DMS79 treated with DMSO at 0.1 percent for 48 hours (cell line): Measurements from ENCODE around the gene PRDM15.
"Not testable (repeated sequence)": the region's sequence is repeated elsewhere in the genome, so short reads cannot be mapped to it uniquely, and the experiment has no call there.

ENCODE experiments used
- DNase-seq: peaks from one replicate; lab custom pipeline; 2025; lab: John Stamatoyannopoulos, UW

The PRDM15 gene

DNA sequence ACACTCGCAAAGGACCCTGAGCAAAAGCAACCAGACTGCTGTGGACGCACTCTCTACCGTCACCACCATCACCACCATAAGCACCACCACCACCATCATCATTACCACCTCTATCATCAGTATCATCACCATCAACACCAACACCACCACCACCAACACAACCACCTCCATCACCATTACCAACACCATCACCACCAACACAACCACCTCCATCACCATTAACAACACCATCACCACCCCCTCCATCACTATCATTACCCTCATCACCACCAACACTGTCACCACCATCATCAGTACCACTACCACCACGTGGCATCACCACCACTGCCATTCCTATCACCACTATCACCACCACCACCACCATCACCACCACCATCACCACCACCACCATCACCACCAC lies 73.5 kb downstream of the PRDM15 start:
- DNase-seq: no peak

DNA sequence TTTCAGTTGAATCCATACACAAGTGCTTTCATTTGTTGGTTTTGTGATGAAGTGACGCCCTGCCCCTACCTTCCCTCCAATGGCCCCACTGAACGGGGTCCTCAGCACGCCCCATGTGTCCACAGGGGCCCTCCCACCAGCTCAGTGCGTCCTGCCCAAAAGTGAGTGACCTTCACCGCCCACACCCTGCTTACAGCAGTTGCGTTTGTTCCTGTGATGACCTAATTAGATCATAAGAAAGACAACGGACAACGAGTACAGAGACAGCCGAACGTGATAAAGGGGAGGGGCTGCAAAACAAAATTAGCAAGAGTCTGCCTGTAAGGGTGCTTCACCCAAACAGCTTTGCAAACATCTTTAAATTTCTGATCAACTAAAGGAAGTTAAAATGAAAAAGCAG lies 74.1 kb downstream of the PRDM15 start:
- DNase-seq: no peak

DNA sequence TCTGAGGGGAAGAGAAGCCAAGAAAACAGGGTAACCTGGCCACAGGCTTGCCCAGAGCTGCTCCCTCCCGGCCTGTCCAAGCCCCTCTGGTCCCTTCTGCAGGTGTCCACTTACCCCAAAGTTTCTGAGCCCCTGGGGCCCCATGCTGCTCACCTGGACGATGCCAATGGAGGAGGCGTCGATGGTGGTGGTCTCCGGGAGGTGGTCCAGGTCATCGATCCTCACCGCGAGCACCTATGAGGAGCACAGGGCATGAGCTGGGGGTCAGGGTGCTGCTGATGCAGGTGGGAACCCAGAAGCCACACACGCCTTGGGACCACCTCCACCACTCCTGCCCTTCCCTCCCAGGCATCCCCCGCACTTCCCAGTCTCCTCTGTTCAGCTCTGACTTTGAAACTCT lies 74.8 kb downstream of the PRDM15 start:
- DNase-seq: no peak

DNA sequence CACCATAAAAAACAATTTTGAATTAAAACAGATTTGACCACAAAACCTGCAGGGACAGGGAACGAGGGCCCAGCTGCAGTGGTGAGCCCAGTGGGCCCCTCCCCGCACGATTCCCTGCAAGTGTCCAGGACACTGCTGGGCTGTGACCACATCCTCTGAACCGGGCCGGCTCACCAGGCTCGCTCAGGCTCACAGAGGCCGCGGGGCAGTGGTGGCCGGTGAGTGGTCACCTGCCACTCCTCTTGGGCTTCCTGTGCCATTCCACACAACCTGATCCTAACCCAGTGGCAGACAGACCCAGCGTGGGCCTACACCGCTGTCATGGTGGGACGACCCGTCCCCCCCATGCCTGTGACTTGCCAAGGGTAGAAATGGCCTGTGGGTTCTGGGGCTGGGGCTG lies 75.8 kb downstream of the PRDM15 start:
- DNase-seq: no peak

DNA sequence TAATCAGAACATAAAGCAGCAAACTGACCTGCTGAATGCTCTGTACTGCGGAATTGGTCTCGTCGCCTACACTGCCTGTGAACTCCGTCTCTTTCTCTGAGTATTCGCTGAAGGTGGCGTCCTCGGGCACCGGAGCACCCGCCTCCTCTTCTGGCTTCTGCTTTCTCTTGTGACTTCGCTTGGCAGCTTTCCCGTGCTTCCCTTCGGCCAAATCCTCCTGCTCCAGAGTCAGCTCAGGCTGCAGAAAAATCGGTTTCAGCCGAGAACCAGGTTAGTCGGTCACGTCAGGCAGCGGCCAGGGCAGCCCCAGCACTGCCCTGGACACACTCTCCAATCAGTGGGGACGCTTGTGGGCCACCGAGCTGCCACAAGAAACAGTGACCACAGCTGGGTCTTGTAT lies 76.5 kb downstream of the PRDM15 start:
- DNase-seq: no peak

DNA sequence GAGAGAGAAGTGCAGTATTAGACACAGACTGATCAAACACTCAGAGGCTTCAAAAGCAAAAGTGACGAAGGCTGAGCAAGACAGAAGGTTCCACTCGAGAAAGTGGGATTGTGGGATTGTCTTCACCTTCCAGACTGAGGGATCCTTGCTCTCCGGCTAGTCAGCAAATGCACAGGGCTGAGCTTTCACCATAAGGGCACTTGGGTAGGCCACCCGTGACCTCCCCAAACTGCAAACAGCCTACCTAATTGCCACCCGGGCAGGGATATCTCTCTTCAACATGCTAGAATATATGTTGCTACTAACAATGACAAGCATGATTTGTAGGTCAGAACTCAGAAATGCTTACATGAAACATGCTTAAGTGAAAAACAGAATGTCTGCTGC lies 77.0 kb downstream of the PRDM15 start:
- no peak for DNase-seq

DNA sequence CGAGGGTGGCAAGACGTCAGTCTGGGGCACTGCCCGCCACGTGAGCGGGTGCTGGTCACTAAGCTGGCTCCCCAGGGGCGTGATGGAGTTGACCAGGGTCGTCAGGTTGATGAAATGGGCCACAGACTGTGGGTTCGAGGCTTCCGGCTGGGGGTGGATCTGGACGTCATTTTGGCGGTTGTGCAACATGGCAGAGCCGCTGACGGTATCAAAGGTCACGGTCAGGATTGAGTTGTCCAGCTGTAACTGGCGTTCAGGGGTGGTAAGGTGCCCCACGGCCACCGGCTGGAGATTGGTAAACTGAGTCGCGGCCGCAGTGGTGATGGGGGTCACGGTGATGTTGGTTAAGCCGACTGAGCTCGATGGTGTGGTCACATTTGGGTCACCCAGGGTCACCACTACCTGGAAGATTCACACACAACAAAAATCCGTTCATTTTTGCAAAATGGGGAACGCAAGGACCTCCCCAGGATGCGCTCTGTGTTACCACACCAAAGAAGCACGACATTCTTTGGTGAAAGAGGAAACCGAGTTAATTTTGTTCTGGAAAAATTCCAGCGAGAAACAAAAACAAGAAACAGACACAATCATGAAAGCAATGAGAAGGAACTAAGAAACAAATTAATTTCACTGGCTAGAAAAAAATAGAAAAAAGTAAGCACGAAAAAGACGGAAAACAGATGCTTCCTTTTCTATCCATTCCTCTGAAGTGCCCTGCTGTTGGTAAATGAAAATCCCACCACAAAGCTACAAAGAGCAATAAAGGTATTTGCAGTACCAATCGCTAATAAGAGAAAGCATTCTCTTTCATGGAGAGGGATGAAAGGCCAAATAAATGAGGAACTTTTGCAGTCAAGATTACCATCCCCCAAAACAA lies 77.6 kb downstream of the PRDM15 start:
- no peak for DNase-seq

DNA sequence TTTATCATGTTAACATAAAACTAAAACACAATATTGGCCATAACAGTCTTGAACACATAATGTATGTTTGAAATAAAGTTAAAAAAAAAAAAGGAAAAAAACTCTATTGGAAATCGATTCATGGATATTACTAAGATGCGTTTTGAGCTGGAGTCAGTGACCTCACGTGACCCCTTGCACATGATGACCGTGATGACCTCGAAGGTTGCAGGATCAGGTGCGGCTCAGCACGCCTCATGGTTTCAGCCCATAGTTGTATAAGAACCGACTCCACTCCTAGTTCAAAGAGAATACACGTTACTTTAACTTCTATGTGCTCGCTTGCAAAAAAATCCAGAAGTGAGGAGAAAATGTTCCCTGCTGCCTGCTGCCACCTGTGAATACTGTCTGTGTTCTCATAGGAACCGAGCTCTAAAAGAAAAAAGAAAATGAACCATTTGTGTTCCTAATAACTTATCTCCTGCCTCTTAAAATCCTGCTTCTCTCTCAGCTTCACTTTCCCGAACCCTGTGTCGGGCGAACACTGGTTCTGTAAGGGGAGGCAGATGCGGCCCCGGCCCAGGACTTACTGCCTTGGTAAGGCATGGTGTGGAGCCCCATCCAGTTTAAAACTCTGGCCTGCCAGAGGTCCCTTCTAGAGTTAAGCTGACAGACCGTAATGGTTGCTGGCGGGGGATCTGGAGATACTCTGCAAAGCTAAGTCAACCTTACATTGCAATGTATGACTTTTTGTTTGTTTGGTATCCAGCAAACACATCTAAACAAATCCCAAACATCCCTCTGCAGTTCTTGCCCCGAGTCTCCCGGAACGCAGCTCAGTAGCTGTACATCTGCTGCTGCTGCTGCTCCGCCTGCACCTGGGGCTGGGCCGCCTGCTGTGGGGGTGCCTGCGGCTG lies 78.5 kb downstream of the PRDM15 start:
- DNase-seq: no peak

DNA sequence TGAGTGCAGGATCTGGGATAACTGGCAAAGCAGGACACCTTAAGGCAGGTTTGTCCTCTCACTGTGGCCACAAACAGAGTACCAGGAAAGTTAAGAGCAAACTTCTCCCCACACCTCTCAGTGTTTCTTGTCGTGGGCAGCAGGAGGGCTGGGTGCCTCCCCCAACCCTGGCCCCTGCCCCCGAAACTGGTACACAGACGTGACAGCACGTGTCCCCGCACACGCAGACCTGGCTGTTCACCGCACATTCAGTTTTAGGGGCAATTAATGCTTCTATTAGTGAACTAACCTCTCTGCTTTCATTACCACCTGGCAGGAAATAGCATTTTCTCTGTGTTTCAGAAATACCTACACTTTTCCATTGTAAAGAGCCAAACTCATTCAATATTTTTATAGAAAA lies 79.4 kb downstream of the PRDM15 start:
- no peak for DNase-seq

DNA sequence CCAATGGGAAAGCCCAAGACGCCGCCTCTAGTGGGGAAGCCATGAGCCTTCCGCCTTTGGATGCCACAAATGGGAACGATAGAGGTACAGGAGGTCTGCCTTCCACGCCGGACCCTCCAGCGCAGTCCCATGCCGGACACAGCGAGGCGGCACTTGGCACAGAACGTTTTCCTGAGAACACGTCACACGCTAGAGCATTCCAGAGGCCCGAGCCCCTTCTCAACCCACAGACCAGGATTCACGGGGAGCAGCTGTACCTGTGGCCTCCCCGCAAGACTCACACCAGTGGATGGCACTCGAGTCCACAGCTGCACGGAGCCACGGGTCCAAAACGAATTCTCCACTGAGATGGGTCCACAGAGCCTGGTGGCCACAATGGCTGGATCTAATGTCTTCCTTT lies 80.8 kb downstream of the PRDM15 start:
- no peak for DNase-seq

DNA sequence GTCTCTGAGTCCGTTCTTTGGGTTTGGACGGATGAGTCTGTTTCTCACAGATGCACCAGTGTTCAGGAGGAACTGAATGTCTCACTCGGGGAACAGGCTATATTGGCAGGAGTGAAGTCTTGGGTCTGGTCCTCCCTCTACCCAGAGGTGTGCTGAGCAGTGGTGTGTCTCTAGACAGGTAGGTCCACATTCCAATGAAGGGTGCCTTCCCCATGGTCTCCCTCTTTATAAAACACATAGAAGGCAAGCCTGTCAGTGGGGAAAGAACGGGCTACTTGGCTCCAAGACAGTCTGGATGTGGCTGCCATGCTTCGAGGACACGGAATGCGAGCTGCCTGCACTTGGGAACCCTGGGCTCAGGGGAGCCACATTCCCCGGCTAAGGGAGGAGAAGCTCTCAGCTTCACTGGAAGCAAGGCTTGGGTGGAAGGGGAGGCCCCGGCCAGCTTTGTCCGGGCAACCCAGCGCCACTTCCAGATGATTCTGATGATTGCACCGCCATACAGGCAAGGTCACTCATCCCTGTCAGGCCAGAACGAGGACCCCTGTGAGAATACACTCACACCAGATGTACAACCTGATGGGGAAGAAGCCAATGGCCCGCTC lies 82.6 kb downstream of the PRDM15 start:
- no peak for DNase-seq

DNA sequence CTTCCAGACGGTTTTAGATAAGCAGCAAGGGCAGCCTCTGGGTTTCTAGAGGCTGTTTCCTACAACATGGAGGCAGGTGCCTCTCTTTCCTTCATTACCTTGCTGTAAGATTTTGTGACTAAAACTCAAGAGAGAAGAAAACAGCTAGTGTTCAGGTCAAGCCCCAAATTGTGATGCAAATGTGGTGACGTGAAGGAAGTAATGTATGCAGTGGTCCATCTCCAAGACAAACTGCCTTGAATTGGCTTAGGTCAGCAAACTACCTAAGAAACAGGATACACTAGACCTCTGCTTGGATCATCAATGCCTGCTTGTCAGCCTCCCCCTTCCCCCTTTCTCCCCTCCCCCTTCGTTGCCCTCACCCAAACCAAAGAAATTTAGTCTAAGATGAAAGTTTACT lies 83.4 kb downstream of the PRDM15 start:
- no peak for DNase-seq

DNA sequence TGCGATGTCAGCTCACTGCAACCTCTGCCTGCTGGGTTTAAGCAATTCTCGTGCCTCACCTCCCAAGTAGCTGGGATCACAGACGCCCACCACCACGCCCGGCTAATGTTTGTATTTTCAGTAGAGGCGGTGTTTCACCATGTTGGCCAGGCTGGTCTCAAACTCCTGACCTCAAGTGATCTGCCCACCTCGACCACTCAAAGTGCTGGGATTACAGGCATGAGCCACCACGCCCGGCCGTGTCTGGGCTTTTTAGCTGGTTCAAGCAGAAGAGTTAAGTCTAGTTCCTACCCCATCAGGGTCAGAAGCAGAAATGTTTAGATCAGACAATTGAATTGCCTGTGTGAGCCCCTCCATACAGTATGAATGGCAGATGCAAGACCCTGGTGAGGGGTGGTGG lies 84.5 kb downstream of the PRDM15 start:
- DNase-seq: no peak

DNA sequence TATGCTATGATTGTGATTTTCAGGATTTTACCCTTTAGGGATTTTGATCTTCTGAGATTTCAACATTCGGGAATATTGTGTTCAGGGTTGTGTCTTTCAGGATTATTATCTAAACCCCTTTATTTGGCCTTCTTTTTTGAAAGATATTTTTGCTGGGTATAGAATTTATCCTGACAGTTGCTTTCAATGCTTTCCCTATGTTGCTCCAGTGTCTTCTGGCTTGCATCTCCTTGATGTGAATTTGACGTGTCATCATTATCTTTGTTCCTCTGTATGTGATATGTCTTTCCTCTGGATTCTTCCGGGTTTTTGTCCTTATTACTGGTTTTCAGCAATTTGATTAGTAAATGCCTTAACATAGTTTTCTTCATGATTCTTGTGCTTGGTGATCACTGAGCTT lies 86.4 kb downstream of the PRDM15 start:
- DNase-seq: no peak

DNA sequence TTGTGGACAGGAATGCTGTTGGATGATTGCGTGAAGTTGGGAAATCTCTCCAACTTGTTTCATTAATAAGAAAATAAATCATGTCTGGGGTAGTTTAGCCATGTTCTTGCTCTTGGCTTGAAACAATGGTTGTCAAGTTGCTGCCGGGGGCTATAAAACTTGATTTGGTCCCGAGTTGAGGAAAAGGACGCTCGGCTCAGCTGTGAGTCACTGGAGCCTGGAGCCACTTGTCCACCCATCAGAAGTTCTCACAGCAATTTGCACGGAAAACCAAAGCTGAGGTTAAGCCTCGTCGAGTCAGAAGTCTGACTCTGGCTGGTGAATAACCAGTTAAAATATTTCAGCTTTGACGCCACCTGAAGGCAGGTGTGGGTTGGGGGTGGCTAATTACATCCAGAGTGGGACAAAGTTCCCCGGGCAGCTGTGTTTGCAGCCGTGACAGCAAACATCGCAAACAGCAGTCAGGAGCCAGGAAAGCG lies 92.6 kb downstream of the PRDM15 start:
- DNase-seq: peak; percentile 87

DNA sequence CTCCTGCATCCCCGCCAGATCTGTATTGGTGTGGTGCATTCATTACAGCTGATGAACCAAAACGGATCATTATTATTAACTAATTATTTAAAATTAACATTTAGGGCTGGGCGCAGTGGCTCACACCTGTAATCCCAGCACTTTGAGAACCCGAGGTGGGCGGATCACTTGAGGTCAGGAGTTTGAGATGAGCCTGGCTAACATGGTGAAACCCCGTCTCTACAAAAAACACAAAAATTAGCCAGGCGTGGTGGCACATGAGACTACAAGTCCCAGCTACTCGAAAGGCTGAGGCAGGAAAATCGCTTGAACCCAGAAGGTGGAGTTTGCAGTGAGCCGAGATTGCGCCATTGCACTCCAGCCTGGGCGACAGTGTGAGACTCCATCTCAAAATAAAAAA lies 93.9 kb downstream of the PRDM15 start:
- DNase-seq: not testable (repeated sequence)

DNA sequence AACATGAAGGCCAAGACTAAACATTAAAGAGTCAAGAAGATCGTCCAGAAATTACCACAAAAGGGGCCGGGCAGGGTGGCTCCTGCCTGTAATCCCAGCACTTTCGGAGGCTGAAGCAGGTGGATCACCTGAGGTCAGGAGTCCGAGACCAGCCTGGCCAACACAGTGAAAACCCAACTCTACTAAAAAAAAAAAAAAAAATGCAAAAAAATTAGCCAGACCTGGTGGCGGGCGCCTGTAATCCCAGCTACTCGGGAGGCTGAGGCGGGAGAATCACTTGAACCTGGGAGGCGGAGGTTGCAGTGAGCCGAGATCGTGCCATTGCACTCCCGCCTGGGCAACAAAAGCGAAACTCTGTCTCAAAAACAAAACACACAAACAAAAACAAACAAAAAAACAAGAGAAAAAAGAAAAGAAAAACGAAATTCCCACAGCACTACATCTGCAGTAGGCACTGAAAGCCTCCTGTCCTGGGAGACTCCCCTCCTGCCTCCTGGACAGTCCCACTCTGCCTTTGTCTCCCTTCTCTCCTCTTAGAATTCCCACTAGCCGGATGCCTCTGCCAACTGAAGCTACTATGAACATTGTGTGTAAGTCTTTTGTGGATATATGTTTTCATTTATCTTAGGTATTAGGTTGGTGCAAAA lies 94.6 kb downstream of the PRDM15 start:
- no peak for DNase-seq

DNA sequence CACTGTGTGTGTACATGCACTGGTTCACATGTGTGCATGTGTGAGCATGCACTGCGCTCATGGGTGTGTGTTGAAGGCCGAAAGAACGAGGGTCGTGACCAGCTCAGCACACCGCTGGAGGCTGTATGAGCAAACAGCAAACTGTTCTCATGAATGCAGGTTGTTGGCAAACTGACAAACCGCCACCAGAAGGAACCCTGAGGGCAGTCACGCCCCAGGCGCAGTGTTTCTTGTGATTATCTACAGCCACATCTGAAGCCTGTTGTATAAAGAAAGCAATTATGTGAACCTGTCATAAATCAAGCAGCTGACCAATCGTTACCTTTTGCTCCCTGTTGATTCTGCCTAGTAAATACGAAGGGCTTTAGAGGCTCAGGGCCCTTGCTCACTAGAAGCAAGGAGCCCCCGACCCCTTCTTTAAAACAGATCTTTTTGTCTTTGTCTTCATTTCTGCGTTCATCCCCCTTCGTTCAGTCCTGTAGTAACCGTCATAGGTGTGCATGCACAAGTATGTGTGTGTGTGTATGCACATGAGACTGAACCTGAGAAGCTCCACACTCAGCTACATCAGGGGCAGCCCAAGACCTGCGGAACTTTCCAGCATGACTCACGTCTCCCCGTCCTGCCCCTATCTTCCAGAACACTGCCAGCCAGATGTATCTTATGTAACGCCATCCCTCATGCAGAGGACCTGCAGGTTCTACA lies 95.5 kb downstream of the PRDM15 start:
- DNase-seq: peak; percentile 94

DNA sequence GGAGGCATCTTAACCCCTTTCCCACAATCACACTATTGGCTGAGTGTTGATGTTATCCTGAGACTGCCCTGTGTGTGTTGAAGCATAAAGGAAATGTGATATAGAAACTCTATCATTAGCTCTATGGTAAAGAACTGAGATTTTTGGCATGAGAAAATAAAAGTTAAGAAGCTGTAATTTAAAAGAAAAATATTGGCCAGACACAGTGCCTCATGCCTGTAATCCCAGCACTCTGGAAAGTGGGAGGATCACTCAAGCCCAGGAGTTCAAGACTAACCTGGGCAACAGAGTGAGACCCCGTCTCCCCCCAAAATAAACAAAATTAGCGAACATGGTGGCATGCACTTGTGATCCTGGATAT lies 98.1 kb downstream of the PRDM15 start:
- DNase-seq: no peak

DNA sequence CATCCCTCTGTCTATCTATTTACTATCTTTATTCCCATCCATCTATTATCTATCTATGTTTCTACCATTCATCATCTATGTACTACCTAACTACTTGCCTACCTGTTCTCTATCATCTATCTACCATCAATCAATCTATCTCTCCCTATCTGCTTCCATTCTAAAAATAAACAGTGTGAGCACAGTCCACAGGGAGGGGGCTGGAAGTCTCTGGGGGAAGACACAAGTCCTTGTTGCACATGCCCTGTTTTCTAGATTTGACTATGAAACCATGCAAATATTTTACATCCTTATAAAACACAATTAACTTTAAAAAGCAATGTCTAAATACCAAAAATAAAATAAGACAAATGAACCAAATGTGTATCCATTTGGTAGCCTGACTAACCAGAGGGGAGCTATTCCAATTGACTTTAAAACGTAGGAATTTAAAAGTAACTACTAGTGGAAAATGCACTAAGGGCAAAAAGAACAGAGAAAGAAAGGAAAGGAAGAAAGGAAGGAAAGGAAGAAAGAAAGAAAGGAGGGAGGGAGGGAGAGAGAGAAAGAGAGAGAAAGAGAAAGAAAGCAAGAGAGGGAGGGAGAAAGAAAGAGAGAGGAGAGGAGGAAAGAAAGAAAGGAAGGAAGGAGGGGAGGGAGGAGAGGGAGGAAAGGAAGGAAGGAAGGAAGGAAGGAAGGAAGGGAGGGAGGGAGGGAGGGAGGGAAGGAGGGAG lies 98.7 kb downstream of the PRDM15 start:
- DNase-seq: no peak

DNA sequence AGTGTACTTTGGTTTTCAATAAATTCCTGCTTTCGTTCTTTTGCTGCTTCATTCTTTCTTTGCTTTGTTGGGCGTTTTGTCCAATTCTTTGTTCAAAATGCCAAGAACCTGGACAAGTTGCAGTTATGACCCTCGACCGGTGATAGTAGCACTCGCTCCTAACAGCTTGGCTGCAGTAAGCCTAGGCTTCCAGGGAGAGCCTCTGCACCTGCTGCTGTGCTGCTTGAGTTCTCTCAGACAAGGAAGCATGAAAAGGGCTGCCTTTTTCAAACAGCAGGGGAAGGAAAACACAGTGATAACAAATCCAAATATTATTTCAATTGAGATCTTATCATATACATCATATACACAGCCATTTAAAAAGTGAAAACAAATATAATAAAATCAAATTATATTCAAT lies 99.5 kb downstream of the PRDM15 start:
- peak; percentile 96 for DNase-seq
